H1 (cell line): ENCODE results near the gene ZCCHC10. TPM values are rescaled to one million over a fixed set of nuclear protein-coding genes. Genes with fewer than 3 reads are reported as not detected.

ENCODE experiments used
- CTCF ChIA-PET: fragments of 300-600 bp; sonication (Branson Sonifier 250); formaldehyde crosslinking; loops from one replicate; lab custom pipeline; 2021; ENCODE audit not compliant: partially characterized antibody; lab: Charles Lee
- POLR2A ChIA-PET: fragments of 300-600 bp; sonication (Branson Sonifier 250); formaldehyde crosslinking; loops from one replicate; lab custom pipeline; 2021; ENCODE audit warnings: inconsistent platforms; ENCODE audit not compliant: partially characterized antibody; lab: Charles Lee
- DNase-seq, 2 experiments: peaks; one replicate each; pipeline versions ENCODE4 v3.0.0 to v3.0.0-alpha.2; 2010 to 2022; ENCODE audit warnings: low spot score in 2 of 2, low read depth in 1 of 2, mixed read lengths in 1 of 2
- FAIRE-seq: peaks from 2 replicates; lab custom pipeline; 2011; peaks lifted over from hg19 to GRCh38; lab: Jason Lieb, UNC
- H2AFZ ChIP-seq: 2 replicates; pipeline ENCODE4 v1.8.1; 2012; ENCODE audit warnings: low read length, inconsistent platforms
- H2AK5ac ChIP-seq: 2 replicates; pipeline ENCODE4 v1.6.1; 2013; ENCODE audit warnings: low read depth, low read length
- H2BK120ac ChIP-seq: replicated peaks from 2 replicates; pipeline ENCODE3; 2013; ENCODE audit warnings: low read depth, low read length, inconsistent platforms
- H2BK12ac ChIP-seq: 2 replicates; pipeline ENCODE4 v1.6.1; 2013; ENCODE audit warnings: low read depth, low read length
- H2BK15ac ChIP-seq: 2 replicates; pipeline ENCODE4 v1.6.1; 2013; ENCODE audit warnings: low read length
- H2BK20ac ChIP-seq: 2 replicates; pipeline ENCODE4 v1.6.1; 2013; ENCODE audit warnings: low read length
- H2BK5ac ChIP-seq: 2 replicates; pipeline ENCODE4 v1.6.1; 2013; ENCODE audit warnings: low read depth, low read length
- H3K14ac ChIP-seq: 2 replicates; pipeline ENCODE4 v1.6.1; 2013; ENCODE audit warnings: inconsistent platforms; ENCODE audit not compliant: insufficient read length
- H3K18ac ChIP-seq: 2 replicates; pipeline ENCODE4 v1.6.1; 2013; ENCODE audit warnings: low read length; ENCODE audit errors: extremely low read depth
- H3K23ac ChIP-seq: 2 replicates; pipeline ENCODE4 v1.6.1; 2013; ENCODE audit warnings: inconsistent platforms; ENCODE audit not compliant: insufficient read length
- H3K23me2 ChIP-seq: 2 replicates; pipeline ENCODE4 v1.6.1; 2013; ENCODE audit warnings: low read depth, low read length
- H3K27ac ChIP-seq: 2 replicates; pipeline ENCODE4 v1.6.1; 2011; ENCODE audit warnings: low read depth, low read length, inconsistent platforms
- H3K27me3 ChIP-seq, 4 experiments: replicated peaks in 1 of 4; 1 replicate in 1 of 4; 2 replicates in 3 of 4; pipeline versions ENCODE4 v1.6.1 to v1.8.1; 2011 to 2013; ENCODE audit warnings: low read length in 3 of 4, mild to moderate bottlenecking in 3 of 4, inconsistent platforms in 2 of 4, mixed read lengths in 2 of 4, moderate library complexity in 1 of 4; ENCODE audit not compliant: control insufficient read depth in 3 of 4, insufficient read depth in 3 of 4; ENCODE audit errors: extremely low read depth in 1 of 4
- H3K36me3 ChIP-seq, 4 experiments: 2 replicates each; pipeline versions ENCODE4 v1.6.1 to v1.8.1; 2011 to 2013; ENCODE audit warnings: mild to moderate bottlenecking in 4 of 4, low read length in 3 of 4, moderate library complexity in 2 of 4, control low read depth in 1 of 4, inconsistent platforms in 1 of 4; ENCODE audit not compliant: insufficient read depth in 4 of 4, control insufficient read depth in 2 of 4
- H3K4ac ChIP-seq: replicated peaks from 2 replicates; pipeline ENCODE3; 2013; ENCODE audit warnings: low read length, low read depth, mixed read lengths, inconsistent platforms; ENCODE audit not compliant: insufficient read length
- H3K4me1 ChIP-seq, 4 experiments: replicated peaks in 1 of 4; 1 replicate in 1 of 4; 2 replicates in 3 of 4; pipeline versions ENCODE4 v1.6.1 to v1.8.1; 2011 to 2013; ENCODE audit warnings: low read length in 3 of 4, inconsistent platforms in 2 of 4, mixed read lengths in 1 of 4; ENCODE audit not compliant: insufficient read depth in 4 of 4, control insufficient read depth in 3 of 4
- H3K4me2 ChIP-seq, 2 experiments: 2 replicates each; pipeline versions ENCODE4 v1.6.1 to v1.8.1; 2011 to 2013; ENCODE audit warnings: low read depth in 2 of 2, low read length in 2 of 2, control low read depth in 1 of 2, inconsistent platforms in 1 of 2, mild to moderate bottlenecking in 1 of 2; ENCODE audit not compliant: insufficient read depth in 1 of 2
- H3K4me3 ChIP-seq, 4 experiments: fragments of 200-600, 300-600 bp in 1 of 4; sonication (generic), shearing (Covaris generic), sonication (Bioruptor Twin) in 1 of 4; 2 replicates each; pipeline versions ENCODE4 v1.5.1 to v1.8.1; 2011 to 2016; ENCODE audit warnings: low read length in 4 of 4, low read depth in 3 of 4, control low read depth in 2 of 4, inconsistent platforms in 2 of 4, mild to moderate bottlenecking in 2 of 4, mixed read lengths in 1 of 4, moderate library complexity in 1 of 4; ENCODE audit not compliant: insufficient read depth in 2 of 4; ENCODE audit errors: extremely low read depth in 1 of 4
- H3K56ac ChIP-seq: replicated peaks from 2 replicates; pipeline ENCODE3; 2013; ENCODE audit warnings: low read depth, mild to moderate bottlenecking, mixed read lengths, low read length, inconsistent platforms; ENCODE audit not compliant: insufficient read length
- H3K79me1 ChIP-seq: 2 replicates; pipeline ENCODE4 v1.6.1; 2013; ENCODE audit warnings: low read depth, low read length, control low read depth
- H3K79me2 ChIP-seq, 2 experiments: 2 replicates each; pipeline versions ENCODE4 v1.6.1 to v1.8.1; 2012 to 2013; ENCODE audit warnings: low read length in 2 of 2, mild to moderate bottlenecking in 2 of 2, inconsistent platforms in 1 of 2; ENCODE audit not compliant: insufficient read depth in 2 of 2, control insufficient read depth in 1 of 2
- H3K9ac ChIP-seq, 4 experiments: replicated peaks in 1 of 4; 1 replicate in 1 of 4; 2 replicates in 3 of 4; pipeline versions ENCODE4 v1.6.1 to v1.8.1; 2011 to 2013; ENCODE audit warnings: low read depth in 3 of 4, low read length in 3 of 4, control low read depth in 2 of 4, mild to moderate bottlenecking in 2 of 4, moderate library complexity in 2 of 4, inconsistent platforms in 1 of 4; ENCODE audit errors: extremely low read depth in 1 of 4
- H3K9me3 ChIP-seq, 2 experiments: 2 replicates each; pipeline versions ENCODE4 v1.6.1 to v1.8.1; 2012 to 2013; ENCODE audit warnings: mild to moderate bottlenecking in 2 of 2, moderate library complexity in 2 of 2, control low read depth in 1 of 2, inconsistent platforms in 1 of 2, low read depth in 1 of 2, low read length in 1 of 2, mixed read lengths in 1 of 2; ENCODE audit not compliant: insufficient read depth in 2 of 2
- H4K20me1 ChIP-seq, 2 experiments: replicated peaks in 1 of 2; 2 replicates each; pipeline versions ENCODE3 to v1.8.1; 2011 to 2013; ENCODE audit warnings: inconsistent platforms in 2 of 2, low read length in 2 of 2, mild to moderate bottlenecking in 1 of 2; ENCODE audit not compliant: insufficient read depth in 2 of 2, control insufficient read depth in 1 of 2
- H4K5ac ChIP-seq: 2 replicates; pipeline ENCODE4 v1.6.1; 2013; ENCODE audit warnings: low read length, low read depth, mixed read lengths, inconsistent platforms; ENCODE audit not compliant: insufficient read length
- H4K8ac ChIP-seq: 2 replicates; pipeline ENCODE4 v1.8.0; 2013; ENCODE audit warnings: mild to moderate bottlenecking, moderate library complexity, low read length, inconsistent platforms; ENCODE audit not compliant: insufficient read depth; ENCODE audit errors: extremely low read depth
- H4K91ac ChIP-seq: replicated peaks from 2 replicates; pipeline ENCODE3; 2013; ENCODE audit warnings: low read length, mixed read lengths, inconsistent platforms; ENCODE audit not compliant: insufficient read length
- ZNF274 ChIP-seq: IDR thresholded peaks from 2 replicates; pipeline ENCODE4 v1.7.0; 2012; ENCODE audit warnings: low read length, borderline replicate concordance; ENCODE audit errors: extremely low read depth
- WGBS, 2 experiments: shearing (Covaris generic) in 1 of 2; methylation state at CpG; one replicate each; pipeline versions ENCODE4 v1.1.6 to v1.1.7; 2013 to 2015; ENCODE audit warnings: low lambda C conversion rate in 2 of 2, mixed read lengths in 2 of 2, inconsistent platforms in 1 of 2, low coverage in 1 of 2, missing lambda C conversion rate in 1 of 2; ENCODE audit not compliant: insufficient replicate concordance in 2 of 2, insufficient coverage in 1 of 2, insufficient read length in 1 of 2; ENCODE audit errors: extremely low coverage in 1 of 2, missing lambda C conversion rate in 1 of 2; 5-methylcytosine and 5-hydroxymethylcytosine counted together
- polyA plus RNA-seq, 7 experiments: library from polyadenylated mRNA; depleted of rRNA in 3 of 7; stranded (reverse) in 5 of 7; unstranded in 2 of 7; fragments of >200 nt in 5 of 7; fragments of 200-250 nt in 2 of 7; gene quantifications; 1 replicate in 5 of 7; 2 replicates in 1 of 7; 4 replicates in 1 of 7; pipeline versions ENCODE4 v1.2.1 to v1.2.3, GENCODE V29; 2011 to 2013; ENCODE audit warnings: missing spikeins in 2 of 7, mixed read lengths in 2 of 7
- total RNA-seq: library from RNA; stranded (reverse); fragmentation: NEBNext Ultra II Directional; extraction: Animal tissue kit (Norgen Biotek cat#: 25700); gene quantifications from 2 replicates; pipeline ENCODE4 v1.2.1, GENCODE V29; 2021

The ZCCHC10 gene
- total and polyA plus RNA-seq, 2 of the 8 experiments (the other 6 are each of a cell fraction or from before 2014, with no cell fraction given) = 22.4 to 32.9 TPM

GRCh38 chr5:132981288-132981687 lies 45.1 kb downstream of the ZCCHC10 start:
- no peak overlapping the region for H3K23ac ChIP-seq
- peaks cover 0 to 2% of the 10 kb centered on the region in 2 experiments; a peak in 1 of 4 replicates for H3K9me3 ChIP-seq
- H3K4me3 ChIP-seq = no peak overlapping the region
- H3K56ac ChIP-seq = no peak overlapping the region
- no peak overlapping the region for H3K9ac ChIP-seq
- H3K79me2 ChIP-seq = no peaks in the 10 kb centered on the region
- no peak overlapping the region for H2BK20ac ChIP-seq
- H3K27ac ChIP-seq = no peak overlapping the region
- no peak overlapping the region for H4K91ac ChIP-seq
- H4K20me1 ChIP-seq = no peaks in the 10 kb centered on the region
- CTCF ChIA-PET = interaction anchor here (0.6 kb wide), 1 partner anchor 925 kb away, joined by 3 read pairs; no protein-coding TSS in a partner anchor
- WGBS, 2 experiments = 91% methylated on average over 3 of the region's 3 CpGs; no CpG with 5 or more reads in 1 of the 2 experiments
- no peaks in the 10 kb centered on the region for H3K23me2 ChIP-seq
- no peak overlapping the region for H2BK15ac ChIP-seq
- no peak for TF ChIP-seq ZNF274
- H2AK5ac ChIP-seq = no peak overlapping the region
- H2BK5ac ChIP-seq = no peak overlapping the region
- no peak overlapping the region for H3K14ac ChIP-seq
- no peaks in the 10 kb centered on the region for H3K36me3 ChIP-seq
- POLR2A ChIA-PET = interaction anchor here (1.5 kb wide), 1 partner anchor 12 kb away, joined by 3 read pairs; no protein-coding TSS in a partner anchor
- no peak overlapping the region for H2BK12ac ChIP-seq
- no peaks in the 10 kb centered on the region for H3K27me3 ChIP-seq
- no peak overlapping the region for H3K4me2 ChIP-seq
- H2AFZ ChIP-seq = no peak overlapping the region
- FAIRE-seq (no peak), DNase-seq (no peak)
- H4K8ac ChIP-seq = no peak overlapping the region
- no peak overlapping the region for H3K18ac ChIP-seq
- no peak overlapping the region for H3K4ac ChIP-seq
- H3K4me1 ChIP-seq = no peaks in the 10 kb centered on the region
- no peak overlapping the region for H2BK120ac ChIP-seq
- no peak overlapping the region for H4K5ac ChIP-seq
- H3K79me1 ChIP-seq = no peaks in the 10 kb centered on the region
